HepG2 (cell line): Measurements from ENCODE around the gene MAPKAPK3. TPM values are rescaled to one million over a fixed set of nuclear protein-coding genes. Genes with fewer than 3 reads are reported as not detected.

Experiments used
- ATAC-seq: fragments of 200-7000 bp; cut with Tn5 transposase; 3 replicates; pipeline ENCODE4 v1.9.1; 2020; ENCODE audit warnings: mild to moderate bottlenecking, moderate library complexity
- BruUV-seq: library from RNA; stranded (reverse); fragments of 400-500 nt; replicated peaks from 2 replicates; lab custom pipeline; 2021; lab: Mats Ljungman, UMichigan
- CTCF ChIA-PET: fragments of 300-600 bp; formaldehyde crosslinking; extraction: SDS; loops from one replicate; lab custom pipeline; 2021; ENCODE audit warnings: low total read pairs, inconsistent platforms, low intra/inter-chr PET ratio; lab: Yijun Ruan, JAX
- POLR2A ChIA-PET: fragments of 350-600 bp; sonication (Branson Sonifier 250); formaldehyde crosslinking; loops from one replicate; lab custom pipeline; 2020; ENCODE audit warnings: antibody characterized with exemption, inconsistent platforms; lab: Yijun Ruan, JAX
- DNase-seq: peaks from one replicate; pipeline ENCODE4 v3.0.0-alpha.2; 2015; ENCODE audit warnings: low spot score
- FAIRE-seq: peaks from 3 replicates; lab custom pipeline; 2011; peaks lifted over from hg19 to GRCh38; lab: Jason Lieb, UNC
- H2AFZ ChIP-seq: one replicate; pipeline ENCODE4 v1.6.1; 2011; ENCODE audit warnings: low read length, inconsistent platforms
- H3K27ac ChIP-seq: fragments of 300-600 bp; 3 replicates; pipeline ENCODE4 v1.8.0; 2011; ENCODE audit warnings: mixed run types, mild to moderate bottlenecking, mixed read lengths, low read length, inconsistent platforms; ENCODE audit not compliant: insufficient read depth; ENCODE audit errors: extremely low read length
- H3K27me3 ChIP-seq, 2 experiments: fragments of 200-600 bp in 1 of 2; 2 replicates in 1 of 2; 3 replicates in 1 of 2; pipeline versions ENCODE4 v1.6.0 to v1.8.0; 2011; ENCODE audit warnings: low read length in 2 of 2, mild to moderate bottlenecking in 2 of 2, moderate library complexity in 2 of 2, inconsistent platforms in 1 of 2; ENCODE audit not compliant: insufficient read depth in 2 of 2, control insufficient read depth in 1 of 2
- H3K36me3 ChIP-seq, 2 experiments: fragments of 200-600 bp in 1 of 2; replicated peaks in 1 of 2; 2 replicates in 1 of 2; 3 replicates in 1 of 2; pipeline versions ENCODE4 v1.5.1 to v1.8.0; 2011; ENCODE audit warnings: low read length in 2 of 2, inconsistent platforms in 1 of 2; ENCODE audit not compliant: insufficient read depth in 2 of 2, control insufficient read depth in 1 of 2
- H3K4me1 ChIP-seq: 2 replicates; pipeline ENCODE4 v1.5.1; 2012; ENCODE audit warnings: low read length, inconsistent platforms; ENCODE audit not compliant: insufficient read depth
- H3K4me2 ChIP-seq: 2 replicates; pipeline ENCODE4 v1.6.0; 2011; ENCODE audit warnings: low read depth, low read length, inconsistent platforms
- H3K4me3 ChIP-seq, 3 experiments: fragments of 200-600 bp in 1 of 3; sonication (generic), shearing (Covaris generic) in 1 of 3; replicated peaks in 1 of 3; 2 replicates each; pipeline ENCODE4 v1.5.1; 2011 to 2016; ENCODE audit warnings: low read length in 3 of 3, inconsistent platforms in 2 of 3, low read depth in 2 of 3, mild to moderate bottlenecking in 2 of 3, control low read depth in 1 of 3, mixed read lengths in 1 of 3; ENCODE audit not compliant: insufficient read depth in 1 of 3
- H3K79me2 ChIP-seq: one replicate; pipeline ENCODE4 v1.6.1; 2011; ENCODE audit warnings: low read length, inconsistent platforms; ENCODE audit not compliant: insufficient read depth
- H3K9ac ChIP-seq: 2 replicates; pipeline ENCODE4 v1.6.0; 2011; ENCODE audit warnings: mild to moderate bottlenecking, low read depth, low read length, inconsistent platforms; ENCODE audit not compliant: insufficient read depth
- H3K9me3 ChIP-seq: 2 replicates; pipeline ENCODE4 v1.5.1; 2012; ENCODE audit warnings: mild to moderate bottlenecking, low read length
- H4K20me1 ChIP-seq: 2 replicates; pipeline ENCODE4 v1.6.0; 2011; ENCODE audit warnings: inconsistent platforms, mild to moderate bottlenecking, low read length, moderate library complexity; ENCODE audit not compliant: insufficient read depth
- BRD4 ChIP-seq: sonication (generic); formaldehyde crosslinking; IDR thresholded peaks from 2 replicates; pipeline ENCODE4 v1.4.0; 2020; ENCODE audit warnings: missing genetic modification reagents
- EEA1 ChIP-seq: sonication (generic); formaldehyde crosslinking; IDR thresholded peaks from 2 replicates; pipeline ENCODE4 v1.5.1; 2020; ENCODE audit warnings: mild to moderate bottlenecking, missing genetic modification reagents, borderline replicate concordance
- ZNF180 ChIP-seq: sonication (generic); formaldehyde crosslinking; IDR thresholded peaks from 2 replicates; pipeline ENCODE4 v1.4.0; 2020; ENCODE audit warnings: low read depth, missing genetic modification reagents, borderline replicate concordance
- ZNF20 ChIP-seq: sonication (generic); formaldehyde crosslinking; IDR thresholded peaks from 2 replicates; pipeline ENCODE4 v1.4.0; 2020; ENCODE audit warnings: mild to moderate bottlenecking, moderate library complexity, missing genetic modification reagents
- ZNF263 ChIP-seq: sonication (generic); formaldehyde crosslinking; IDR thresholded peaks from 2 replicates; pipeline ENCODE4 v1.4.0; 2020; ENCODE audit warnings: missing genetic modification reagents
- ZNF790 ChIP-seq: sonication (generic); formaldehyde crosslinking; IDR thresholded peaks from 2 replicates; pipeline ENCODE4 v1.8.0; 2022; ENCODE audit warnings: missing genetic modification reagents, mild to moderate bottlenecking, borderline replicate concordance
- WGBS: methylation state at CpG from one replicate; pipeline ENCODE4 v1.1.6; 2017; ENCODE audit warnings: low lambda C conversion rate; 5-methylcytosine and 5-hydroxymethylcytosine counted together
- in situ Hi-C: cut with HindIII; loops from 2 replicates; pipeline ENCODE4 v1.10.0; 2017; ENCODE audit warnings: low pct_unique_long_range_greater_than_20kb; ENCODE audit not compliant: extremely low pct_ligation_motif_present
- intact Hi-C: fragments of 100-400 bp; cut with micrococcal nuclease; formaldehyde crosslinking; loops from one replicate; pipeline ENCODE4 v1.10.0; 2022; ENCODE audit not compliant: unreplicated experiment
- polyA plus RNA-seq, 8 experiments: library from polyadenylated mRNA; depleted of rRNA in 3 of 8; stranded (reverse) in 7 of 8; unstranded in 1 of 8; fragments of >200 nt; fragmentation: Illumina TruSeq in 4 of 8; extraction: Trizol in 4 of 8; gene quantifications; 2 replicates each; pipeline versions ENCODE4 v1.2.1 to v1.2.3, GENCODE V29; 2011 to 2016; ENCODE audit warnings: low read depth in 4 of 8, missing spikeins in 1 of 8, mixed read lengths in 1 of 8; ENCODE audit not compliant: insufficient read depth in 1 of 8
- total RNA-seq, 5 experiments: library from RNA; depleted of rRNA; stranded (reverse); fragments of >200 nt; fragmentation: Illumina TruSeq; extraction: Trizol; gene quantifications; 2 replicates each; pipeline ENCODE4 v1.2.3, GENCODE V29; 2016; ENCODE audit warnings: low read depth in 1 of 5
- TF ChIP-seq, protein P1 (sequence below): IDR thresholded peaks from 2 replicates; pipeline ENCODE4 v1.6.1; 2016; ENCODE audit warnings: low read depth, control low read depth
- TF ChIP-seq, protein P2 (sequence below): sonication (generic); formaldehyde crosslinking; IDR thresholded peaks from 2 replicates; pipeline ENCODE4 v1.5.1; 2020; ENCODE audit warnings: mild to moderate bottlenecking, missing genetic modification reagents, moderate library complexity
- TF ChIP-seq, protein P3 (sequence below): sonication (generic); formaldehyde crosslinking; IDR thresholded peaks from 2 replicates; pipeline ENCODE4 v1.5.0; 2020; ENCODE audit warnings: mild to moderate bottlenecking, low read depth, missing genetic modification reagents, borderline replicate concordance
- TF ChIP-seq, protein P4 (sequence below): IDR thresholded peaks from 2 replicates; pipeline ENCODE4 v1.6.1; 2016; ENCODE audit warnings: mild to moderate bottlenecking, missing biosample characterization, missing genetic modification reagents
- TF ChIP-seq, protein P5 (sequence below): IDR thresholded peaks from 2 replicates; pipeline ENCODE4 v1.6.1; 2012; ENCODE audit warnings: low read length, improper control_type of control experiment

The MAPKAPK3 gene
- total and polyA plus RNA-seq, 2 of the 13 experiments (the other 11 are each of a cell fraction or from before 2014, with no cell fraction given) = 39.9 to 41.2 TPM

DNA sequence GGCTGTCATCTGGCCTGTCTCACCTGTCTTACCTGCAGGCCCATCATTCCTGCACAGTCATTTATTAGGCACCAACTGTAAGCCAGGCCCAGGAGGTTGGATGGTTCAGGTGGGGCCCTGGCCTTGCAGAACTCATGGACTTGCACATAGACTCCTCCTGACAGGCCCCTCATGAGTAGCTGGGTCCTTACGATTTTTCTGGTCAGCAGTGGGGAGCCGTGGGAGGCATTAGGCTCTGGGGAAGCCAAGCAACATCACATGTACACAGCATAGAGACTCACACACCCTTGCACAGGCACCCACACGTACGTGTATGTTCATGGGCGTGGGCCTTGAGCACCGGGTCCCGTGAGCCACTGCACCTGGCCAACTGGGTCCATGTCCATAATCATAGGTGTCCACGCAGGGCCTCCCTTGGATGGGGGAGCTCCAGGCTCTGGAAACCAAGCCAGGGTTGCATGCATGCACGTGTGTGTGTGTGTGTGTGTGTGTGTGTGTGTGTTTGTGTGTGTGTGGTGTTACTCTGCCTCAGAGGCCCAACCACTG lies 25.7 kb upstream of the MAPKAPK3 start (continued):
- TF ChIP-seq, protein P1, sequence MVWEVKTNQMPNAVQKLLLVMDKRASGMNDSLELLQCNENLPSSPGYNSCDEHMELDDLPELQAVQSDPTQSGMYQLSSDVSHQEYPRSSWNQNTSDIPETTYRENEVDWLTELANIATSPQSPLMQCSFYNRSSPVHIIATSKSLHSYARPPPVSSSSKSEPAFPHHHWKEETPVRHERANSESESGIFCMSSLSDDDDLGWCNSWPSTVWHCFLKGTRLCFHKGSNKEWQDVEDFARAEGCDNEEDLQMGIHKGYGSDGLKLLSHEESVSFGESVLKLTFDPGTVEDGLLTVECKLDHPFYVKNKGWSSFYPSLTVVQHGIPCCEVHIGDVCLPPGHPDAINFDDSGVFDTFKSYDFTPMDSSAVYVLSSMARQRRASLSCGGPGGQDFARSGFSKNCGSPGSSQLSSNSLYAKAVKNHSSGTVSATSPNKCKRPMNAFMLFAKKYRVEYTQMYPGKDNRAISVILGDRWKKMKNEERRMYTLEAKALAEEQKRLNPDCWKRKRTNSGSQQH (CRISPR knock-in tag) = no peak

DNA sequence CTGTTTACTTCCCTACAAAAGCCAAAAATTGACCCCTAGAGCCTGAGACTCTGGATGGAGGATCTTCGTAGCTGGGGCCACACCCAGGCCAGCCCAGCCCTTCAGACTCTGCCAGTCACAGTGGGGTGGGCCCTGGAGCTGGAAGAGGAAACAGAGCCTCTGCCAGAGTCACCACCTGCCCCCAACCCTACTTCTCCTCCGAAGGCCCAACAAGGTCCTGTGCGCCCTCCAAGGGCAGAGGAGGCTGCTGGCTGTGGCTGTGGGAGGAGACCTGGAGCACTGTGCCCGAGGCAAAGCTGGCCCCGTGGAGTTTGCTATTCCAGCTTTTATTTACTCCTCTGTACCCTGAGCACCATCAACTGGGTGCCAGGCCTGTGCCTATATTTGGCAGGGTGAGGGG lies 24.4 kb upstream of the MAPKAPK3 start:
- POLR2A ChIA-PET = interaction anchor here (1.1 to 5.7 kb wide), 6 partner anchors 9 to 25 kb away, joined by 3 to 176 read pairs (median 9); partner anchors contain the start of genes CISH, HEMK1 and MAPKAPK3
- ATAC-seq = no peak
- no peak for FAIRE-seq
- no peak for DNase-seq
- no peaks in the 10 kb centered on the region for H3K79me2 ChIP-seq
- H3K27ac ChIP-seq = no peak overlapping the region
- BruUV-seq = no TSS peak
- H4K20me1 ChIP-seq = no peaks in the 10 kb centered on the region
- H3K4me3 ChIP-seq = no peak overlapping the region
- intact Hi-C loops = no loop called here
- in situ Hi-C loops = no loop called here
- peak overlapping the region; percentile 41 for H3K4me2 ChIP-seq
- no peaks in the 10 kb centered on the region; a peak in 1 of 5 replicates for H3K27me3 ChIP-seq
- no peak overlapping the region for H2AFZ ChIP-seq
- H3K36me3 ChIP-seq = no peaks in the 10 kb centered on the region
- H3K9me3 ChIP-seq = no peaks in the 10 kb centered on the region
- peaks cover 78% of the 10 kb centered on the region for H3K4me1 ChIP-seq
- 59% methylated on average over 3 of the region's 5 CpGs for WGBS
- CTCF ChIA-PET = no interaction called here
- peak overlapping the region; percentile 0; the same call in 1 of the 2 replicates for H3K9ac ChIP-seq
- TF ChIP-seq ZNF20 (no peak), EEA1 (CRISPR knock-in tag) (0 out of 2 replicates have a peak, but pooled peaks have one; percentile 51), ZNF180 (CRISPR knock-in tag) (no peak), ZNF790 (CRISPR knock-in tag) (no peak), ZNF263 (peak; percentile 83), BRD4 (CRISPR knock-in tag) (no peak)
- TF ChIP-seq, protein P2, sequence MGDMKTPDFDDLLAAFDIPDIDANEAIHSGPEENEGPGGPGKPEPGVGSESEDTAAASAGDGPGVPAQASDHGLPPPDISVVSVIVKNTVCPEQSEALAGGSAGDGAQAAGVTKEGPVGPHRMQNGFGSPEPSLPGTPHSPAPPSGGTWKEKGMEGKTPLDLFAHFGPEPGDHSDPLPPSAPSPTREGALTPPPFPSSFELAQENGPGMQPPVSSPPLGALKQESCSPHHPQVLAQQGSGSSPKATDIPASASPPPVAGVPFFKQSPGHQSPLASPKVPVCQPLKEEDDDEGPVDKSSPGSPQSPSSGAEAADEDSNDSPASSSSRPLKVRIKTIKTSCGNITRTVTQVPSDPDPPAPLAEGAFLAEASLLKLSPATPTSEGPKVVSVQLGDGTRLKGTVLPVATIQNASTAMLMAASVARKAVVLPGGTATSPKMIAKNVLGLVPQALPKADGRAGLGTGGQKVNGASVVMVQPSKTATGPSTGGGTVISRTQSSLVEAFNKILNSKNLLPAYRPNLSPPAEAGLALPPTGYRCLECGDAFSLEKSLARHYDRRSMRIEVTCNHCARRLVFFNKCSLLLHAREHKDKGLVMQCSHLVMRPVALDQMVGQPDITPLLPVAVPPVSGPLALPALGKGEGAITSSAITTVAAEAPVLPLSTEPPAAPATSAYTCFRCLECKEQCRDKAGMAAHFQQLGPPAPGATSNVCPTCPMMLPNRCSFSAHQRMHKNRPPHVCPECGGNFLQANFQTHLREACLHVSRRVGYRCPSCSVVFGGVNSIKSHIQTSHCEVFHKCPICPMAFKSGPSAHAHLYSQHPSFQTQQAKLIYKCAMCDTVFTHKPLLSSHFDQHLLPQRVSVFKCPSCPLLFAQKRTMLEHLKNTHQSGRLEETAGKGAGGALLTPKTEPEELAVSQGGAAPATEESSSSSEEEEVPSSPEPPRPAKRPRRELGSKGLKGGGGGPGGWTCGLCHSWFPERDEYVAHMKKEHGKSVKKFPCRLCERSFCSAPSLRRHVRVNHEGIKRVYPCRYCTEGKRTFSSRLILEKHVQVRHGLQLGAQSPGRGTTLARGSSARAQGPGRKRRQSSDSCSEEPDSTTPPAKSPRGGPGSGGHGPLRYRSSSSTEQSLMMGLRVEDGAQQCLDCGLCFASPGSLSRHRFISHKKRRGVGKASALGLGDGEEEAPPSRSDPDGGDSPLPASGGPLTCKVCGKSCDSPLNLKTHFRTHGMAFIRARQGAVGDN (CRISPR knock-in tag) = peak; percentile 39
- TF ChIP-seq, protein P3, sequence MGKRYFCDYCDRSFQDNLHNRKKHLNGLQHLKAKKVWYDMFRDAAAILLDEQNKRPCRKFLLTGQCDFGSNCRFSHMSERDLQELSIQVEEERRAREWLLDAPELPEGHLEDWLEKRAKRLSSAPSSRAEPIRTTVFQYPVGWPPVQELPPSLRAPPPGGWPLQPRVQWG (CRISPR knock-in tag) = no peak
- TF ChIP-seq, protein P4, sequence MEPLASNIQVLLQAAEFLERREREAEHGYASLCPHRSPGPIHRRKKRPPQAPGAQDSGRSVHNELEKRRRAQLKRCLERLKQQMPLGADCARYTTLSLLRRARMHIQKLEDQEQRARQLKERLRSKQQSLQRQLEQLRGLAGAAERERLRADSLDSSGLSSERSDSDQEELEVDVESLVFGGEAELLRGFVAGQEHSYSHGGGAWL (CRISPR knock-in tag) = no peak
- TF ChIP-seq, protein P5, sequence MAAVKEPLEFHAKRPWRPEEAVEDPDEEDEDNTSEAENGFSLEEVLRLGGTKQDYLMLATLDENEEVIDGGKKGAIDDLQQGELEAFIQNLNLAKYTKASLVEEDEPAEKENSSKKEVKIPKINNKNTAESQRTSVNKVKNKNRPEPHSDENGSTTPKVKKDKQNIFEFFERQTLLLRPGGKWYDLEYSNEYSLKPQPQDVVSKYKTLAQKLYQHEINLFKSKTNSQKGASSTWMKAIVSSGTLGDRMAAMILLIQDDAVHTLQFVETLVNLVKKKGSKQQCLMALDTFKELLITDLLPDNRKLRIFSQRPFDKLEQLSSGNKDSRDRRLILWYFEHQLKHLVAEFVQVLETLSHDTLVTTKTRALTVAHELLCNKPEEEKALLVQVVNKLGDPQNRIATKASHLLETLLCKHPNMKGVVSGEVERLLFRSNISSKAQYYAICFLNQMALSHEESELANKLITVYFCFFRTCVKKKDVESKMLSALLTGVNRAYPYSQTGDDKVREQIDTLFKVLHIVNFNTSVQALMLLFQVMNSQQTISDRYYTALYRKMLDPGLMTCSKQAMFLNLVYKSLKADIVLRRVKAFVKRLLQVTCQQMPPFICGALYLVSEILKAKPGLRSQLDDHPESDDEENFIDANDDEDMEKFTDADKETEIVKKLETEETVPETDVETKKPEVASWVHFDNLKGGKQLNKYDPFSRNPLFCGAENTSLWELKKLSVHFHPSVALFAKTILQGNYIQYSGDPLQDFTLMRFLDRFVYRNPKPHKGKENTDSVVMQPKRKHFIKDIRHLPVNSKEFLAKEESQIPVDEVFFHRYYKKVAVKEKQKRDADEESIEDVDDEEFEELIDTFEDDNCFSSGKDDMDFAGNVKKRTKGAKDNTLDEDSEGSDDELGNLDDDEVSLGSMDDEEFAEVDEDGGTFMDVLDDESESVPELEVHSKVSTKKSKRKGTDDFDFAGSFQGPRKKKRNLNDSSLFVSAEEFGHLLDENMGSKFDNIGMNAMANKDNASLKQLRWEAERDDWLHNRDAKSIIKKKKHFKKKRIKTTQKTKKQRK = no peak
